Activated gamma-delta T cell (primary cell): ENCODE measurements around the gene ALG10B.

Experiments used
- DNase-seq: peaks from one replicate; lab custom pipeline; 2025; lab: John Stamatoyannopoulos, UW

The ALG10B gene

GRCh38 chr12:38374751-38375150 is 58.2 kb downstream of the ALG10B start:
- no peak for DNase-seq
